ENCODE measurements around the gene MRM3.

GRCh38 chr17:759964-760363, 22.2 kb upstream of the MRM3 start:
- TF ChIP-seq CTCF (IDR thresholded peaks at IDR 0.05) (no peak), POLR2A (IDR thresholded peaks at IDR 0.05) (no peak)

Data from thyroid gland (tissue), 4 donors.